HG02571 (cell line): ENCODE measurements around the gene SAMSN1.

Source experiments
- ATAC-seq: cut with Tn5 transposase; IDR thresholded peaks from one replicate; pipeline ENCODE4 v1.9.1; 2021; ENCODE audit warnings: mild to moderate bottlenecking, moderate library complexity; ENCODE audit not compliant: unreplicated experiment

Gene SAMSN1

GRCh38 chr21:14451546-14451945 is 94.6 kb downstream of the SAMSN1 start:
- no peak for ATAC-seq

- no peak for ATAC-seq
Measured at GRCh38 chr21:14448784-14449183, 97.3 kb downstream of the SAMSN1 start.

- ATAC-seq = no peak
Measured at GRCh38 chr21:14438211-14438610, 107.9 kb downstream of the SAMSN1 start.

GRCh38 chr21:14435423-14435822 is 110.7 kb downstream of the SAMSN1 start:
- ATAC-seq = no peak
